K562 (cell line): Measurements from ENCODE around the gene TSSK2. TPM values are rescaled to one million over a fixed set of nuclear protein-coding genes. Genes with fewer than 3 reads are reported as not detected.

Source experiments
- BRD9 ChIP-seq: fragments of 450-650 bp; IDR thresholded peaks from 2 replicates; pipeline ENCODE4 v1.6.1; 2018; ENCODE audit warnings: low read depth; ENCODE audit not compliant: partially characterized antibody
- CHD4 ChIP-seq: fragments of 200-600 bp; sonication (generic); IDR thresholded peaks from 3 replicates; pipeline ENCODE4 v1.6.1; 2012; ENCODE audit warnings: low read depth, mild to moderate bottlenecking, mixed read lengths, low read length, inconsistent platforms; ENCODE audit not compliant: insufficient read depth, insufficient replicate concordance, poor library complexity, severe bottlenecking
- CREB1 ChIP-seq, 2 experiments: sonication (generic) in 1 of 2; formaldehyde crosslinking in 1 of 2; IDR thresholded peaks; 2 replicates each; pipeline versions ENCODE4 v1.6.1 to v1.8.0; 2012 to 2022; ENCODE audit warnings: inconsistent platforms in 1 of 2, mild to moderate bottlenecking in 1 of 2, missing genetic modification reagents in 1 of 2, moderate library complexity in 1 of 2
- EGR1 ChIP-seq: fragments of 450-650 bp; conservative IDR thresholded peaks from 2 replicates; pipeline ENCODE4 v1.6.1; 2017; ENCODE audit warnings: mild to moderate bottlenecking
- GABPA ChIP-seq: fragments of 200-800 bp; sonication (Bioruptor generic); conservative IDR thresholded peaks from 2 replicates; pipeline ENCODE4 v1.6.1; 2016; ENCODE audit warnings: low read depth, missing genetic modification characterization, missing compliant biosample characterization
- GTF2E2 ChIP-seq: fragments of 200-800 bp; sonication (Bioruptor generic); IDR thresholded peaks from 2 replicates; pipeline ENCODE4 v1.6.1; 2016; ENCODE audit warnings: missing genetic modification characterization, missing compliant biosample characterization
- NCOA2 ChIP-seq, 2 experiments: fragments of 450-650 bp; IDR thresholded peaks; 2 replicates each; pipeline ENCODE4 v1.6.1; 2018; ENCODE audit warnings: mild to moderate bottlenecking in 2 of 2, moderate library complexity in 1 of 2; ENCODE audit not compliant: partially characterized antibody in 2 of 2
- PML ChIP-seq: IDR thresholded peaks from 2 replicates; pipeline ENCODE4 v1.6.1; 2012; ENCODE audit warnings: low read length, inconsistent platforms
- SIN3B ChIP-seq: fragments of 450-650 bp; IDR thresholded peaks from 2 replicates; pipeline ENCODE4 v1.6.1; 2017; ENCODE audit warnings: low read depth, mild to moderate bottlenecking, moderate library complexity
- TAF7 ChIP-seq: fragments of 450-650 bp; IDR thresholded peaks from 2 replicates; pipeline ENCODE4 v1.6.1; 2016; ENCODE audit warnings: missing genetic modification characterization, missing compliant biosample characterization
- TFE3 ChIP-seq: fragments of 450-650 bp; formaldehyde crosslinking; IDR thresholded peaks from 2 replicates; pipeline ENCODE4 v1.4.0; 2020; ENCODE audit warnings: mild to moderate bottlenecking, mixed read lengths
- ZFPM2 ChIP-seq: fragments of 250-450 bp; sonication (Bioruptor Pico); IDR thresholded peaks from 2 replicates; pipeline ENCODE4 v1.5.1; 2022; ENCODE audit warnings: mild to moderate bottlenecking
- ZNF175 ChIP-seq: fragments of 200-800 bp; sonication (Bioruptor generic); IDR thresholded peaks from 2 replicates; pipeline ENCODE4 v1.6.1; 2016; ENCODE audit warnings: low read depth, mild to moderate bottlenecking, missing genetic modification characterization, missing compliant biosample characterization
- ZNF3 ChIP-seq: fragments of 250-450 bp; sonication (Bioruptor Pico); IDR thresholded peaks from 2 replicates; pipeline ENCODE4 v1.5.0; 2021; ENCODE audit warnings: mild to moderate bottlenecking, moderate library complexity
- ZNF584 ChIP-seq: fragments of 200-800 bp; sonication (Bioruptor generic); IDR thresholded peaks from 2 replicates; pipeline ENCODE4 v1.6.1; 2016; ENCODE audit warnings: low read depth, mild to moderate bottlenecking, missing genetic modification characterization, missing compliant biosample characterization
- polyA plus RNA-seq, 8 experiments: library from polyadenylated mRNA; depleted of rRNA in 4 of 8; stranded (reverse) in 5 of 8; unstranded in 3 of 8; fragments of >200 nt; fragmentation: Nextera tagmentation in 2 of 8; fragmentation: Illumina TruSeq in 1 of 8; extraction: Ambion mirVana in 2 of 8; extraction: Trizol in 1 of 8; gene quantifications; 2 replicates each; pipeline versions ENCODE4 v1.2.1 to v1.2.3, GENCODE V29; 2011 to 2014; ENCODE audit warnings: inconsistent platforms in 1 of 8, missing spikeins in 1 of 8
- total RNA-seq, 7 experiments: library from RNA; depleted of rRNA in 6 of 7; stranded (reverse); fragments of >200 nt in 6 of 7; fragmentation: Illumina TruSeq in 2 of 7; extraction: Trizol in 2 of 7; gene quantifications; 2 replicates each; pipeline versions ENCODE4 v1.2.1 to v1.2.3, GENCODE V29; 2011 to 2021; ENCODE audit warnings: low replicate concordance in 1 of 7
- TF ChIP-seq, protein P1 (sequence below), 2 experiments: fragments of 450-650 bp; conservative IDR thresholded peaks; 2 replicates each; pipeline ENCODE4 v1.6.1; 2017; ENCODE audit warnings: mild to moderate bottlenecking in 2 of 2, moderate library complexity in 2 of 2
- TF ChIP-seq, protein P2 (sequence below): fragments of 250-450 bp; sonication (Bioruptor Pico); IDR thresholded peaks from 2 replicates; pipeline ENCODE4 v1.4.0; 2020; ENCODE audit warnings: mild to moderate bottlenecking, moderate library complexity, borderline replicate concordance
- TF ChIP-seq, protein P3 (sequence below): fragments of 250-450 bp; sonication (Bioruptor Pico); IDR thresholded peaks from 2 replicates; pipeline ENCODE4 v1.5.0; 2022; ENCODE audit warnings: mild to moderate bottlenecking
- TF ChIP-seq, protein P4 (sequence below): fragments of 250-450 bp; sonication (Bioruptor Pico); IDR thresholded peaks from 2 replicates; pipeline ENCODE4 v1.8.0; 2021; ENCODE audit warnings: mild to moderate bottlenecking, moderate library complexity

The TSSK2 gene
- total and polyA plus RNA-seq, 9 of the 15 experiments (the other 6 are each of a cell fraction or from before 2014, with no cell fraction given) = 0.04 TPM; not detected in 8

- TF ChIP-seq, protein P1, sequence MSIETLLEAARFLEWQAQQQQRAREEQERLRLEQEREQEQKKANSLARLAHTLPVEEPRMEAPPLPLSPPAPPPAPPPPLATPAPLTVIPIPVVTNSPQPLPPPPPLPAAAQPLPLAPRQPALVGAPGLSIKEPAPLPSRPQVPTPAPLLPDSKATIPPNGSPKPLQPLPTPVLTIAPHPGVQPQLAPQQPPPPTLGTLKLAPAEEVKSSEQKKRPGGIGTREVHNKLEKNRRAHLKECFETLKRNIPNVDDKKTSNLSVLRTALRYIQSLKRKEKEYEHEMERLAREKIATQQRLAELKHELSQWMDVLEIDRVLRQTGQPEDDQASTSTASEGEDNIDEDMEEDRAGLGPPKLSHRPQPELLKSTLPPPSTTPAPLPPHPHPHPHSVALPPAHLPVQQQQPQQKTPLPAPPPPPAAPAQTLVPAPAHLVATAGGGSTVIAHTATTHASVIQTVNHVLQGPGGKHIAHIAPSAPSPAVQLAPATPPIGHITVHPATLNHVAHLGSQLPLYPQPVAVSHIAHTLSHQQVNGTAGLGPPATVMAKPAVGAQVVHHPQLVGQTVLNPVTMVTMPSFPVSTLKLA (conservative IDR thresholded peaks at IDR 0.05) = no peak
- no peak for TF ChIP-seq SIN3B
- TF ChIP-seq ZNF584 (CRISPR knock-in tag) = no peak
- no peak for TF ChIP-seq PML
- no peak for TF ChIP-seq EGR1
- TF ChIP-seq ZFPM2 (CRISPR knock-in tag) = no peak
- no peak for TF ChIP-seq TFE3 (CRISPR knock-in tag)
- TF ChIP-seq GTF2E2 (tag) = no peak
- TF ChIP-seq, protein P2, sequence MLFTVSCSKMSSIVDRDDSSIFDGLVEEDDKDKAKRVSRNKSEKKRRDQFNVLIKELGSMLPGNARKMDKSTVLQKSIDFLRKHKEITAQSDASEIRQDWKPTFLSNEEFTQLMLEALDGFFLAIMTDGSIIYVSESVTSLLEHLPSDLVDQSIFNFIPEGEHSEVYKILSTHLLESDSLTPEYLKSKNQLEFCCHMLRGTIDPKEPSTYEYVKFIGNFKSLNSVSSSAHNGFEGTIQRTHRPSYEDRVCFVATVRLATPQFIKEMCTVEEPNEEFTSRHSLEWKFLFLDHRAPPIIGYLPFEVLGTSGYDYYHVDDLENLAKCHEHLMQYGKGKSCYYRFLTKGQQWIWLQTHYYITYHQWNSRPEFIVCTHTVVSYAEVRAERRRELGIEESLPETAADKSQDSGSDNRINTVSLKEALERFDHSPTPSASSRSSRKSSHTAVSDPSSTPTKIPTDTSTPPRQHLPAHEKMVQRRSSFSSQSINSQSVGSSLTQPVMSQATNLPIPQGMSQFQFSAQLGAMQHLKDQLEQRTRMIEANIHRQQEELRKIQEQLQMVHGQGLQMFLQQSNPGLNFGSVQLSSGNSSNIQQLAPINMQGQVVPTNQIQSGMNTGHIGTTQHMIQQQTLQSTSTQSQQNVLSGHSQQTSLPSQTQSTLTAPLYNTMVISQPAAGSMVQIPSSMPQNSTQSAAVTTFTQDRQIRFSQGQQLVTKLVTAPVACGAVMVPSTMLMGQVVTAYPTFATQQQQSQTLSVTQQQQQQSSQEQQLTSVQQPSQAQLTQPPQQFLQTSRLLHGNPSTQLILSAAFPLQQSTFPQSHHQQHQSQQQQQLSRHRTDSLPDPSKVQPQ = no peak
- TF ChIP-seq CHD4 = no peak
- TF ChIP-seq, protein P3, sequence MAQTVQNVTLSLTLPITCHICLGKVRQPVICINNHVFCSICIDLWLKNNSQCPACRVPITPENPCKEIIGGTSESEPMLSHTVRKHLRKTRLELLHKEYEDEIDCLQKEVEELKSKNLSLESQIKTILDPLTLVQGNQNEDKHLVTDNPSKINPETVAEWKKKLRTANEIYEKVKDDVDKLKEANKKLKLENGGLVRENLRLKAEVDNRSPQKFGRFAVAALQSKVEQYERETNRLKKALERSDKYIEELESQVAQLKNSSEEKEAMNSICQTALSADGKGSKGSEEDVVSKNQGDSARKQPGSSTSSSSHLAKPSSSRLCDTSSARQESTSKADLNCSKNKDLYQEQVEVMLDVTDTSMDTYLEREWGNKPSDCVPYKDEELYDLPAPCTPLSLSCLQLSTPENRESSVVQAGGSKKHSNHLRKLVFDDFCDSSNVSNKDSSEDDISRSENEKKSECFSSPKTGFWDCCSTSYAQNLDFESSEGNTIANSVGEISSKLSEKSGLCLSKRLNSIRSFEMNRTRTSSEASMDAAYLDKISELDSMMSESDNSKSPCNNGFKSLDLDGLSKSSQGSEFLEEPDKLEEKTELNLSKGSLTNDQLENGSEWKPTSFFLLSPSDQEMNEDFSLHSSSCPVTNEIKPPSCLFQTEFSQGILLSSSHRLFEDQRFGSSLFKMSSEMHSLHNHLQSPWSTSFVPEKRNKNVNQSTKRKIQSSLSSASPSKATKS (CRISPR knock-in tag) = peak; percentile 32; the same call in 1 of the 2 replicates
- no peak for TF ChIP-seq CREB1 (IDR thresholded peaks at IDR 0.05)
- no peak for TF ChIP-seq CREB1 (CRISPR knock-in tag; IDR thresholded peaks at IDR 0.05)
- TF ChIP-seq ZNF175 (CRISPR knock-in tag) = no peak
- no peak for TF ChIP-seq ZNF3 (CRISPR knock-in tag)
- TF ChIP-seq, protein P4, sequence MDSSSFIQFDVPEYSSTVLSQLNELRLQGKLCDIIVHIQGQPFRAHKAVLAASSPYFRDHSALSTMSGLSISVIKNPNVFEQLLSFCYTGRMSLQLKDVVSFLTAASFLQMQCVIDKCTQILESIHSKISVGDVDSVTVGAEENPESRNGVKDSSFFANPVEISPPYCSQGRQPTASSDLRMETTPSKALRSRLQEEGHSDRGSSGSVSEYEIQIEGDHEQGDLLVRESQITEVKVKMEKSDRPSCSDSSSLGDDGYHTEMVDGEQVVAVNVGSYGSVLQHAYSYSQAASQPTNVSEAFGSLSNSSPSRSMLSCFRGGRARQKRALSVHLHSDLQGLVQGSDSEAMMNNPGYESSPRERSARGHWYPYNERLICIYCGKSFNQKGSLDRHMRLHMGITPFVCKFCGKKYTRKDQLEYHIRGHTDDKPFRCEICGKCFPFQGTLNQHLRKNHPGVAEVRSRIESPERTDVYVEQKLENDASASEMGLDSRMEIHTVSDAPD (CRISPR knock-in tag) = no peak
- TF ChIP-seq GABPA (tag) = no peak
- TF ChIP-seq NCOA2 (IDR thresholded peaks at IDR 0.05; ENCODE audit: partially characterized antibody in 2 of 2) = no peak
- TF ChIP-seq BRD9 = no peak
- no peak for TF ChIP-seq TAF7 (tag)
Measured at GRCh38 chr22:19143212-19143611, 12.1 kb downstream of the TSSK2 start (continued).
